WTC11 (cell line): ENCODE results near the gene KRTAP4-7. TPM values are rescaled to one million over a fixed set of nuclear protein-coding genes. Genes with fewer than 3 reads are reported as not detected.
"Not testable (repeated sequence)": the region's sequence is repeated elsewhere in the genome, so short reads cannot be mapped to it uniquely, and the experiment has no call there.

Source experiments
- ATAC-seq: fragments of 200-7000 bp; cut with Tn5 transposase; 2 replicates; pipeline ENCODE4 v1.10.0; 2021; ENCODE audit warnings: mild to moderate bottlenecking, moderate library complexity
- CTCF ChIA-PET: fragments of 300-600 bp; sonication (Branson Sonifier 250); formaldehyde crosslinking; loops from one replicate; lab custom pipeline; 2021; ENCODE audit warnings: antibody characterized with exemption; lab: Charles Lee
- POLR2A ChIA-PET: fragments of 350-600 bp; sonication (Branson Sonifier 250); formaldehyde crosslinking; loops from one replicate; lab custom pipeline; 2021; ENCODE audit warnings: antibody characterized with exemption; lab: Charles Lee
- DNase-seq: peaks from one replicate; pipeline ENCODE4 v3.0.0; 2021; ENCODE audit warnings: low spot score
- H3K27ac Mint-ChIP-seq: 2 replicates; pipeline ENCODE4 v1.8.0; 2021; ENCODE audit warnings: mixed read lengths
- H3K27me3 Mint-ChIP-seq: 2 replicates; pipeline ENCODE4 v1.8.0; 2021; ENCODE audit warnings: low read depth, mild to moderate bottlenecking, moderate library complexity, mixed read lengths
- H3K36me3 Mint-ChIP-seq: 2 replicates; pipeline ENCODE4 v1.8.0; 2021; ENCODE audit warnings: mixed read lengths
- H3K4me1 Mint-ChIP-seq: 2 replicates; pipeline ENCODE4 v1.8.0; 2022; ENCODE audit warnings: mixed read lengths
- H3K4me3 Mint-ChIP-seq: 2 replicates; pipeline ENCODE4 v1.8.0; 2021; ENCODE audit warnings: mild to moderate bottlenecking, moderate library complexity, mixed read lengths
- H3K9me3 Mint-ChIP-seq: 2 replicates; pipeline ENCODE4 v1.8.0; 2021; ENCODE audit warnings: mixed read lengths
- AR ChIP-seq: fragments of 250-450 bp; sonication (Bioruptor Pico); IDR thresholded peaks from 2 replicates; pipeline ENCODE4 v1.9.0; 2021; ENCODE audit warnings: mild to moderate bottlenecking
- ELF4 ChIP-seq: sonication (generic); formaldehyde crosslinking; IDR thresholded peaks from 2 replicates; pipeline ENCODE4 v1.8.1; 2022; ENCODE audit warnings: low read depth, mild to moderate bottlenecking, moderate library complexity, missing genetic modification reagents
- GTF2I ChIP-seq: fragments of 250-450 bp; sonication (Bioruptor Pico); conservative IDR thresholded peaks from 2 replicates; pipeline ENCODE4 v1.4.0; 2021; ENCODE audit warnings: mild to moderate bottlenecking
- JUN ChIP-seq: sonication (generic); formaldehyde crosslinking; IDR thresholded peaks from 2 replicates; pipeline ENCODE4 v1.8.0; 2023; ENCODE audit warnings: mild to moderate bottlenecking, missing genetic modification reagents
- PREB ChIP-seq: sonication (generic); formaldehyde crosslinking; IDR thresholded peaks from 2 replicates; pipeline ENCODE4 v1.8.1; 2022; ENCODE audit warnings: mild to moderate bottlenecking, missing genetic modification reagents, moderate library complexity, borderline replicate concordance
- PRRX2 ChIP-seq: fragments of 250-450 bp; sonication (Bioruptor Pico); IDR thresholded peaks from 2 replicates; pipeline ENCODE4 v1.8.0; 2021; ENCODE audit warnings: mild to moderate bottlenecking
- ZNF138 ChIP-seq: sonication (generic); formaldehyde crosslinking; conservative IDR thresholded peaks from 2 replicates; pipeline ENCODE4 v1.8.1; 2022; ENCODE audit warnings: mild to moderate bottlenecking, moderate library complexity, missing genetic modification reagents
- ZNF425 ChIP-seq: fragments of 250-450 bp; sonication (Bioruptor Pico); conservative IDR thresholded peaks from 2 replicates; pipeline ENCODE4 v1.9.0; 2021; ENCODE audit warnings: mild to moderate bottlenecking
- total RNA-seq: library from RNA; stranded (reverse); gene quantifications from 3 replicates; pipeline ENCODE4 v1.2.3, GENCODE V29; 2021
- TF ChIP-seq, protein P1 (sequence below): sonication (generic); formaldehyde crosslinking; IDR thresholded peaks from 2 replicates; pipeline ENCODE4 v1.8.1; 2023; ENCODE audit warnings: mild to moderate bottlenecking, missing genetic modification reagents, moderate library complexity
- TF ChIP-seq, protein P2 (sequence below): sonication (generic); formaldehyde crosslinking; IDR thresholded peaks from 2 replicates; pipeline ENCODE4 v1.8.1; 2022; ENCODE audit warnings: low read depth, mild to moderate bottlenecking, moderate library complexity, missing genetic modification reagents, borderline replicate concordance

KRTAP4-7 gene
- total RNA-seq, 1 experiment from 2014 or later: not detected

- Mint-ChIP-seq H3K9me3 (peaks cover 2% of the 10 kb centered on the region; the same call in 1 of the 2 replicates), H3K36me3 (no peaks in the 10 kb centered on the region), H3K27ac (no peak overlapping the region), H3K4me3 (no peak overlapping the region), H3K27me3 (no peaks in the 10 kb centered on the region; the same call in 1 of the 2 replicates), H3K4me1 (peaks cover 24% of the 10 kb centered on the region)
- no peak for DNase-seq
- POLR2A ChIA-PET: no interaction called here
- CTCF ChIA-PET: interaction anchor here (0.6 kb wide), 1 partner anchor 419 kb away, joined by 4 read pairs; no protein-coding TSS in a partner anchor
- TF ChIP-seq, protein P1, sequence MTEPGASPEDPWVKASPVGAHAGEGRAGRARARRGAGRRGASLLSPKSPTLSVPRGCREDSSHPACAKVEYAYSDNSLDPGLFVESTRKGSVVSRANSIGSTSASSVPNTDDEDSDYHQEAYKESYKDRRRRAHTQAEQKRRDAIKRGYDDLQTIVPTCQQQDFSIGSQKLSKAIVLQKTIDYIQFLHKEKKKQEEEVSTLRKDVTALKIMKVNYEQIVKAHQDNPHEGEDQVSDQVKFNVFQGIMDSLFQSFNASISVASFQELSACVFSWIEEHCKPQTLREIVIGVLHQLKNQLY: no peak
- no peak for TF ChIP-seq ZNF425 (CRISPR knock-in tag)
- TF ChIP-seq, protein P2, sequence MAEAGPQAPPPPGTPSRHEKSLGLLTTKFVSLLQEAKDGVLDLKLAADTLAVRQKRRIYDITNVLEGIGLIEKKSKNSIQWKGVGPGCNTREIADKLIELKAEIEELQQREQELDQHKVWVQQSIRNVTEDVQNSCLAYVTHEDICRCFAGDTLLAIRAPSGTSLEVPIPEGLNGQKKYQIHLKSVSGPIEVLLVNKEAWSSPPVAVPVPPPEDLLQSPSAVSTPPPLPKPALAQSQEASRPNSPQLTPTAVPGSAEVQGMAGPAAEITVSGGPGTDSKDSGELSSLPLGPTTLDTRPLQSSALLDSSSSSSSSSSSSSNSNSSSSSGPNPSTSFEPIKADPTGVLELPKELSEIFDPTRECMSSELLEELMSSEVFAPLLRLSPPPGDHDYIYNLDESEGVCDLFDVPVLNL: no peak
- TF ChIP-seq JUN: no peak
- TF ChIP-seq AR (CRISPR knock-in tag): no peak
- TF ChIP-seq ZNF138 (CRISPR knock-in tag): no peak
- ATAC-seq: no peak
Observed at GRCh38 chr17:41049110-41049509, 34.8 kb upstream of the KRTAP4-7 start.

GRCh38 chr17:41052566-41052965 is 31.4 kb upstream of the KRTAP4-7 start:
- Mint-ChIP-seq H3K27me3 (no peaks in the 10 kb centered on the region), H3K9me3 (peaks cover 6% of the 10 kb centered on the region), H3K4me1 (peaks cover 24% of the 10 kb centered on the region), H3K36me3 (peaks cover 4% of the 10 kb centered on the region; the same call in 1 of the 2 replicates), H3K4me3 (no peak overlapping the region), H3K27ac (no peak overlapping the region)
- TF ChIP-seq PRRX2 (CRISPR knock-in tag) (no peak), ELF4 (CRISPR knock-in tag) (no peak)
- no peak for DNase-seq
- no peak for ATAC-seq
- ChIA-PET CTCF (no interaction called here), POLR2A (no interaction called here)

DNA sequence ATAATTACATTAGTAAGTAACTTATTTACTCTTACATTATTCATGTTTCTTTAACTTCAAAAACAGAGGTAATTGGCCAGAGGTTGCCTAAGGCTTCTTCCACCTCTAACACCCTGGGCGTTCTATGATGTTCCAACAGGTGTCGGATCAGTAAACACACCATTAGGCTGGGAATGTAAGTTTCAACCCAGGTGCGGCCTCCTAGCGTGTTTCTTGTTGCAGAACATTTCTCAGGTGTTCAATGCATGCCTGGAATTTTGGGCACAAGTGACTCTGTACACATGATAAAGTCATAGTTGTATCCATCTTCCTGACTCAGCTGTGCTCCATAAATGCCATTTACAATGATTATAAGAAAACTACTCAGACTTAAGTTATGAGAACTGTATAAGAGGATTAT is 29.9 kb upstream of the KRTAP4-7 start:
- Mint-ChIP-seq H3K36me3 (peaks cover 4% of the 10 kb centered on the region; the same call in 1 of the 2 replicates), H3K9me3 (peaks cover 8% of the 10 kb centered on the region), H3K4me1 (peaks cover 19% of the 10 kb centered on the region), H3K27ac (no peak overlapping the region), H3K4me3 (no peak overlapping the region), H3K27me3 (no peaks in the 10 kb centered on the region)
- no peak for DNase-seq
- POLR2A ChIA-PET: no interaction called here
- ATAC-seq: no peak
- no peak for TF ChIP-seq PREB (CRISPR knock-in tag)
- TF ChIP-seq GTF2I (CRISPR knock-in tag): no peak
- CTCF ChIA-PET: no interaction called here

DNA sequence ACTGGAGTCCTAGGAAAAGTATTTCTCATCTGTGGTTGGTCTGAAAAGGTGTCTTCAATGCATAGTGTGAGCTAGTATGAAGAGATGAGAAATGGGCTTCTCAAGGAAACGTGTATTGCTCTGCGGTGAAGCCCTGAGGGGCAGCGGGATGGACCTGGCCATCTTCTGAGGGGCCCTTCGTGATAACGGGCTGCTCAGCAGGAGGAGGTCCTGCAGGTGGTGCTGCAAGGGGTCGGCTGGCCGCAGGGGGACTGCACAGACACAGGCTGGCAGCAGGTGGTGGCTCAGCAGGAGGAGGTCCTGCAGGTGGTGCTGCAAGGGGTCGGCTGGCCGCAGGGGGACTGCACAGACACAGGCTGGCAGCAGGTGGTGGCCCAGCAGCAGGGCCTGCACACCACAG is 29.4 kb upstream of the KRTAP4-7 start:
- H3K27me3 Mint-ChIP-seq, H3K4me3 Mint-ChIP-seq, DNase-seq, H3K36me3 Mint-ChIP-seq, H3K27ac Mint-ChIP-seq, CTCF ChIA-PET, ATAC-seq, H3K9me3 Mint-ChIP-seq, POLR2A ChIA-PET: not testable (repeated sequence)
- peaks cover 23% of the 10 kb centered on the region for H3K4me1 Mint-ChIP-seq

DNA sequence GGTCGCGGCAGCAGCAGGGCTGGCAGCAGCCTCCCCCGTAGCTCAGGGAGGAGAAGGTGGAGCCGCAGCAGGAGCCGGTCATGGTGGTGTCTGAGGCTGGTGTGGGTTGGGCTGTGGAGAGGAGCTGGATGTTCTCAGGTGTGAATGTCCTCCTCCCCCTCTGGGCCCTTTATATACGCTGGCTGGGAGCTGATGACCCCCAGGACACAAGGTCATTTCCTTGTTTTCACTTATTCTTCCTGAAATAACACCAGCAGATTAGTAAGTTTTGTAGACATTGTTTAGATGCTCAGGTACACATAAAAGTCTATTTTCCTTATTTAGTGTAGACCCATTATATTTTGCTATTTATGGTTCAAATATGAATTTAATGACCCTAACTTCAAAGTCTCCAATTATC is 28.8 kb upstream of the KRTAP4-7 start, which contains the start of gene KRTAP2-2:
Gene KRTAP2-2, minus strand, starts transcription at position 101 of the 400 bp plus-strand sequence. Its CDS starts 19 bp downstream, at position 82.
- H3K36me3 Mint-ChIP-seq, POLR2A ChIA-PET, H3K9me3 Mint-ChIP-seq, DNase-seq, ATAC-seq, CTCF ChIA-PET, H3K4me3 Mint-ChIP-seq, H3K27me3 Mint-ChIP-seq, H3K27ac Mint-ChIP-seq: not testable (repeated sequence)
- peaks cover 20% of the 10 kb centered on the region for H3K4me1 Mint-ChIP-seq
